NB4 (cell line): ENCODE measurements around the gene CXCL8.

Source experiments
- TF ChIP-seq, protein P1 (sequence below): IDR thresholded peaks from one replicate; pipeline ENCODE4 v1.5.1; 2012; ENCODE audit warnings: low read depth, low read length
- TF ChIP-seq, protein P2 (sequence below): IDR thresholded peaks from 2 replicates; pipeline ENCODE4 v1.6.1; 2011; ENCODE audit warnings: low read depth, low read length

DNA sequence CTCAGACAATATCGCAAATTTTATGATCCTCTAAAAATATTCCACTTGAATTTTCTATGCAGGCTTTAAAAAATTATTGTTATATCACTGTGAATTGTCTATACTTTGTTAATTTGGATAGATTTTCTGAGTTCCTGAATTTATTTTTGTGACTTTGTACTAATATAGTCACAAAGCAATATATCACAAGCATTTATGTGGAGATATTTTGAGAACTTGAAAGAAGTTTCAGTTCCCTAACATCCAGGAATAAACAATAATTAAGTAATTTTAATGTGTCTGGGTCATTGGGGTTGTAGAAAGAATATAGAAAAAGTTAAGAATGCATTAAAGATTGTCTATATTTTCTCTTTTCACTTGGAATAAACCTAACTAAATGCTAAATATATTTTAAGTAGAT, 32.0 kb downstream of the CXCL8 start:
- TF ChIP-seq, protein P1, sequence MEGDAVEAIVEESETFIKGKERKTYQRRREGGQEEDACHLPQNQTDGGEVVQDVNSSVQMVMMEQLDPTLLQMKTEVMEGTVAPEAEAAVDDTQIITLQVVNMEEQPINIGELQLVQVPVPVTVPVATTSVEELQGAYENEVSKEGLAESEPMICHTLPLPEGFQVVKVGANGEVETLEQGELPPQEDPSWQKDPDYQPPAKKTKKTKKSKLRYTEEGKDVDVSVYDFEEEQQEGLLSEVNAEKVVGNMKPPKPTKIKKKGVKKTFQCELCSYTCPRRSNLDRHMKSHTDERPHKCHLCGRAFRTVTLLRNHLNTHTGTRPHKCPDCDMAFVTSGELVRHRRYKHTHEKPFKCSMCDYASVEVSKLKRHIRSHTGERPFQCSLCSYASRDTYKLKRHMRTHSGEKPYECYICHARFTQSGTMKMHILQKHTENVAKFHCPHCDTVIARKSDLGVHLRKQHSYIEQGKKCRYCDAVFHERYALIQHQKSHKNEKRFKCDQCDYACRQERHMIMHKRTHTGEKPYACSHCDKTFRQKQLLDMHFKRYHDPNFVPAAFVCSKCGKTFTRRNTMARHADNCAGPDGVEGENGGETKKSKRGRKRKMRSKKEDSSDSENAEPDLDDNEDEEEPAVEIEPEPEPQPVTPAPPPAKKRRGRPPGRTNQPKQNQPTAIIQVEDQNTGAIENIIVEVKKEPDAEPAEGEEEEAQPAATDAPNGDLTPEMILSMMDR = no peak
- TF ChIP-seq, protein P2, sequence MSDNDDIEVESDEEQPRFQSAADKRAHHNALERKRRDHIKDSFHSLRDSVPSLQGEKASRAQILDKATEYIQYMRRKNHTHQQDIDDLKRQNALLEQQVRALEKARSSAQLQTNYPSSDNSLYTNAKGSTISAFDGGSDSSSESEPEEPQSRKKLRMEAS = no peak
